ENCODE results near the gene MAP2K5.

- TF ChIP-seq POLR2A (IDR thresholded peaks at IDR 0.05) (no peak), CTCF (IDR thresholded peaks at IDR 0.05) (no peak), POLR2AphosphoS5 (IDR thresholded peaks at IDR 0.05) (no peak)
Measured at GRCh38 chr15:67563092-67563491, 20.6 kb downstream of the MAP2K5 start.
